Measurements from ENCODE around the gene PRKG2.
"Not testable (repeated sequence)": the region's sequence is repeated elsewhere in the genome, so short reads cannot be mapped to it uniquely, and the experiment has no call there.

Gene PRKG2

DNA sequence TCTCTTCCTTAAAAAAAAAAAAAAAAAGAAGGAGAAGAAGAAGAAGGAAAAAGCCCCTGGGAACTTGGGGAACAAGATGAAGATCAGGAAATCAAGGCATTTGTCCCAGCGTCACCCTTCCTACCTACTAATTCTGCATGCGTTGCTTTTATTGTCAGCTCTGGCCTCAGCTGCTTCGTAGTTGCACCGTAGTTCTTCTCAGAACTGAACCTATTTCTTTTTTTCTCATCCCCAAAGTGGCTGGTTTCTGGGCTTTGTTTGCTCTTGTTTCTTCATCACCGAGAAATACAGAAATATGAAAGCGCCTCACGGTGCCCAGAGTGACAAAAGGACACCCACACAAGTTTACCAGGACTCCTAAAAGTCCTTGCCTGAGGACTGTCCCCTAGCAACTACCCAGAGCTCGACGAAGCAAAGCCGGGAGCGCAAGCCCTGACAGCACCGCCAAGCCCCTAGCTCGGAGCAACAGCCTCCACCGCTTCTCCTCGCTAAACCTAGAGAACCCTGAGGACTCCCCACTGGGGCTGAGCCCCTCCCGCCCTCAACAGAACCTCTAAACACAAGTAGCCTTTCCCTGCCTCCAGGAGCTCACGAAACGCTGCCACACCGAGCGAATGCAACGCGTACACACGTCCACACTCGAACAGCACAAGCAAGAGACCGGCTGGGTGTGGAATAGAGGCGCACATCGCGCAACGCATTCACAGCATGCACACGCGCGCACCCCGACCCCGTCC, 710 bp downstream of the PRKG2 start:
- peak; percentile 20 for DNase-seq

DNA sequence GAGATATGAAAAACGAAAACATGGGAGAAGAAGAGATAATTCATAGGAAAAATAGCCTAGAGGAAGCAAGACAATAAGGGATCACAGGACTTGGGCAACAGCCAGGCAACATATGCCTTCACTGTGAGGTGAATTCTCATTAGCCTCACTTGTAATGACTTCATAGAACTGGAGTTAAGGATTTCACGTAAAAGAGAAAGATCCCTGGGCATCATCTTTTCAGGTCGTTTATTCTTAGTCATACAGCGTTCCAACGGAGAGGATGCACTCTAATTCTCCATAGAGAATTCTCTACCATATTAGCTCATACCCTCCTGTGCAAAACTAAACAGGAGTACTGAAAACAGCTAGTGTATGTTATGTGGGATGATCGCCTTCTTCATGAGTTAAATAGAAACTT, 1.4 kb downstream of the PRKG2 start:
- DNase-seq = no peak

DNA sequence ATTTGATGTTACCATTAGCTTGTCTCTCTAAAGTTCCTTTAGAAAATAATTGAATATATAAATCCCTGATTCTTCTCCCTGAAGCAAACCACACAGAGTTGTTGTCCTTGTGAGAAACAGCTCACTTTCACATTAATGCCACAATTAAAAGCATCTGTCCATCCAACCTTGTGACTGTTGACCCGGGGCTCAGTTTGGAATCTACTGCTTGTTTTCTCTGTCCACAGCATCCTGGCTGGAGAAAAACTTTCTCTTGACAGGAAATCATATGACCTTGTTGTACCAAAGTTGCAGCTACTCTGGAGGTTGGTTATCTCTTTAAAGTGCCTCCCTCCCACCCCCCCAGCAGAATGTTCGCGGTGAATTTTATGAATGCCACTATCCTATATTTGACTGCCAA, 3.1 kb downstream of the PRKG2 start:
- DNase-seq = no peak

DNA sequence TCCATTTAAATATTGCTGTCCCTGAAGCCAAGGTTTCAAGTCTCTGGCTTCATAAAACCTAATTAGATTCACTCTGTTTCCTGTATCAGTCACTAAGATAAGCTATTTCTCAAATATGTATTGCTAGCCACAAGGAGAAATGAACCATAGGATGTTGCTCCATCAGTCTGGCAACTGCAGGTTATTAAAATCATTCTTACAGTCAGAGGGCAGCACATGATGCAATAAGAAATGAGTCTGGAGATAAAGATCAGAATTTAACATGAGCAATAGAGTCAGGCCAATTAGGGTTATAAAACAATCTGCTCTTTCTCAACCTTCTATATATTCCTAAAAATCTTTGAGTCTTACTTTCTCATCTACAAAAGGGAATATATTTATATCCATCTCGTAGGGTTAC, 7.2 kb downstream of the PRKG2 start:
- no peak for DNase-seq

DNA sequence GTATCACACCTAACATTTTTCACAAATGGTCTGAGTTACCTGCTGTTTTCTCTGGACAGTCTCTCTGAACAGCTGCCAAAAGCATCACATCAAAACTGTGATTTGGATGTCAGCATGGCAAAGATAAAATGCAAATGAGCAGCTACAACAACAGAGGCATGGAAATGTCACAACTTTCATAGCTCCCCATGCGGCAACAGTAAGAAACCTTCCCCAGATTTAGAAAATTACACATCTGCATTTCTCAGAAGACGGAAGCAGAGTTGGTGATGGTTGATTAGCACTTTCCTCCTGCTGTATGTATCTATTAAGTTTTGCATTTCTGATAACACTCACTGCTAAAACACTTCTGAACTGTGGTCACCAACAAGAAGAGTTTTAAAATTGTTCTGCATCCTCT, 9.7 kb downstream of the PRKG2 start:
- no peak for DNase-seq

DNA sequence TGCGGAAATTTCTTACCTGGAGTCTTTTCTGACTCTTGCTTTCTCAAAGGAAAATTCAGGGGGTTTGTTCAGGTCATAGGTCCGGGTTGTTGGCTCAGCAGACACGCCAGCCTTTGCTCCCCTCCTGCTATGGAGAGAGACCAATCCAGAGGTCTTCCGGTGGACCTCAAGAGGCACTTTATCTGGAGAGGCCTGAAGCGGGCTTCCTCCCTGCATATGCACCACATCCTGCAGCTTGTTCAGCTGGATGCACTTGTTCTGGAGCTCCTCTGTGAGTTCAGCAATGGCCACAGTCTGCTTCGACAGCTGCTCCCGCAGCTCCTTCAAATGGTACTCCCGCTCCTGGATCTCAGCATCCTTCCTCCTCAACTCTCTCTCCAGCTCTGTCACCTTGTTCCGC, 10.5 kb downstream of the PRKG2 start:
- DNase-seq = no peak

DNA sequence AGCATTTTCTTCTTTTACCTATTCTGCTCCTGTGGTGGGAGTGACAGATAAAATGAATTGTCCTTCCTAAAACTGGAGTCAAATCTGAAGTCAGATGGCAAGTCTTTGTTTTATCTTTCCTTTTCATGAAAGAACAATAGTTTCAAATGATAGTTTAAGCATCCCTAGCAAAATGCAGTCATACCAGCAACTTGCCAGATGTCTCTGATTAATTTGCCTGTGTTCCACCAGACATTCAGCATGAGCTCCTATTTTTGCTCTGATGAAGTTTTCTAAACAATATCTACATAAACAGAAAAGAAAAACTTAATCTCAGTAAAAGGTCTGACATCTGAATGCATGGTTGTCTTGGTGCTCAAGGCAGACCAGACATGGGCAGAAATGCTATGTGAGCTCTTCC, 15.2 kb downstream of the PRKG2 start:
- no peak for DNase-seq

DNA sequence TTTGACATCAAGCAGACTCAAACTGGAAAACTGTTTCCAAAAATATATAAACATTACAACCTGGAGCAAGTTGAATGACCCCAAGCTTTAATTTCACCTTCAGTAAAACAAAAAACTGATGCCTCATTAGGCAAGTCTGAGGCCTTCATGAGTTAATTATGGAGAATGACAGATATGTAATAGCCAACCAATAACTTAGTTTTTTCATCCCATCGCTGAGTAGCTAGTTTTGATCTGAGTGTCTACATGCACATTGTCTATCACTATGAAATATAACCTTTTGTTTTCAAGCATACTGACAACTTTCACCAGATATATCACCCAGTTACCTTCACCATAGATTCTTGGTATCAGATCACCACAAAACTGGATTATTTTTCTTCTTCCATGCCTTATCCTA, 16.4 kb downstream of the PRKG2 start:
- DNase-seq = no peak

DNA sequence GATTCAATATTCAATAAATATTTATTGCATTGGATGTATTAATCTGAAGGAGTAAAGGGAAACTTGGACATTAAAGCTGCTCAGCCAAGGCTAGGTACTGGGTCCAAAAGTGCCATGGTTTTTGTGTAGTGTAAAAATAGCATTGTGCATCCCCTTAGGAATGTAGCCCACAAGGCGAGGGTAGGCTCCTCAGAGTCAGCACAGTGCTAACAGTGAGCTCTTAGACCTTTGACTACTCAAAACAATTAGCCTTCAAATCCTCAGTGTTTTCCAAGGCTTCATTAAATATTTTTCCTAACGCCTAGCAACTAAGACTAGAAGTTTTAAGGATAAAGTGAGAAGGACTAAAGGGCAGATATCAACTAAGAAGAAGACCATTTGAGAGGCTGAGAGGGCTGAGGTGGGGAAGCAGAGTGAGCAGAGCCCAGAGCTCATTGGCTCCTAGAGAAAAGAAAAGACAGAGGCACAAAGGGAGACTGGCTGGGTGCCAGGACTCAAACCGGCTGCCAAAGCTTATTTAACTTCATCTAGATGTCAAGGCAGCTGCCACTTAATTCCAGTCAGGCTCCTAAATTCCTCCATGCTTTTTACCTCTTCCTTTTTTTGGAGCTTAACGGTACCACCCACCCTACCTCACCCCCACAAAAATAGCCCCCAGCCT, 17.0 kb downstream of the PRKG2 start:
- no peak for DNase-seq

DNA sequence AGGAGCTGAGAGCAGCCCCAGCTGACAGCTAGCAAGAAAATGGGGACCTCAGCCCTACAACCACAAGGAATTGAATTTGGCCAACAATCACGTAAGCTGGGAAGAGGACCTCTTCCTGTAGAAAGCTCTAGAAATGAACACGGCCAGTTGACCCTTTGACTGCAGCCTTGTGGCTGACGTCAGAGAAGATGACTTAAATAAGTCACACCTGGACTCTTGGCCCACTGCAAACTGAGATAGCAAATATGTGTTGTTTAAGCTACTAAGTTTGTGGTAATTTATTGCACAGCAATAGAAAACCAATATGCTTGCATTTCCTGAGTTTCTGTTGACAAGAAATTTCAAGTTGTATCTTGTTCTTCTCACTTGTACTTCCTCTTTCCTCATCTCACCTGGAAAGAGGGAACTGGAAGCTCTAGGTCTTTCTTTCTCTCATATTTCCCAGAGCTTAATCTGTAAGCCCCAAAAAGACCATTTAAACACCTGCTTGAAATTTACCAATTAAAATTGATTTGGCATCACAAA, 18.8 kb downstream of the PRKG2 start:
- DNase-seq = no peak

DNA sequence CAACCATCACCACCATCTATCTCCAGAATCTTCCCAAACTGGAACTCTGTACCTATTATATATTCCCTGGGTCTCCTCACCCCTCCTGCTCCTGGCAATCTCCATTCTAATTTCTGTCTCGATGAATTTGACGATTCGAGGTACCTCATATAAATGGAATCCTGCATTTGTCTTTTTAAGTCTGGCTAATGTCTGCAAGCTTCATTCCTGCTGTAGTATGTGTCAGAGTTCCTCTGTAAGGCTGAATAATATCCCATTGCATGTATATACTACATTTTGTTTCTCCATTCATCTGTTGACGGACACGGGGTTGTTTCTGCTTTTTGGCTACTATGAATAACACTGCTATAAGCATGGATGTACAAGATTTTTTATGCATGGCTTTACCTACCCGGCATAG, 19.5 kb downstream of the PRKG2 start:
- no peak for DNase-seq

DNA sequence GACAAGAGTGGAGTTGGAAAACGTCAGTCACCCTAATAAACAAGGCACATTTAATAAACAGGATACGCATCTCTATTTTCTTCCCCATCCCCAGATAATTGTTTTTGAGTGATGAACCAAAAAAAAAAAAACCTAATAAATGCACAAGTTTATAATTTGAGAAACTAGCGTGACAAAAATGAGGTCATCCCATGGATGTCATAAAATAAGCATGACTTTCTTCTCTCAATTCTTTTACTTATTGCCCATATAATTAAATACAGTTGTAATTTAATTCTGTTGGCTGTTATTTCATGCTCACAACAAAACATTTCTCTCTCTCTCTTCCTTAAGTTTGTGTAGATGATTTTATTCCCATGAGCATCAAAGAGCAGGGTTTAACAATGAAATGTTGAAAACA, 20.7 kb downstream of the PRKG2 start:
- DNase-seq = no peak

DNA sequence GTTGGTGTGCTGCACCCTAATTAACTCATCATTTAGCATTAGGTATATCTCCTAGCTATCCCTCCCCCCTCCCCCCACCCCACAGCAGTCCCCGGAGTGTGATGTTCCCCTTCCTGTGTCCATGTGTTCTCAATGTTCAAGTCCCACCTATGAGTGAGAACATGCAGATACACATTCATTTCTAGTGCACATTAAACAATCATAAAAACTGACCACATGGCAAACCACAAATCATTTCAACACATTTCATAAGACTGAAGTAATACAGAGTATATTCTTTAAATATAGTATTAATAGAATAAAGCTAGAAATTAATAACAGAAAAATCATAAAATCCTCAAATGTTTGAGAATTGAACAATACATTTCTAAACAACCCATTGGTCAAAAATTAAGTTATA, 34.1 kb downstream of the PRKG2 start:
- DNase-seq = no peak

DNA sequence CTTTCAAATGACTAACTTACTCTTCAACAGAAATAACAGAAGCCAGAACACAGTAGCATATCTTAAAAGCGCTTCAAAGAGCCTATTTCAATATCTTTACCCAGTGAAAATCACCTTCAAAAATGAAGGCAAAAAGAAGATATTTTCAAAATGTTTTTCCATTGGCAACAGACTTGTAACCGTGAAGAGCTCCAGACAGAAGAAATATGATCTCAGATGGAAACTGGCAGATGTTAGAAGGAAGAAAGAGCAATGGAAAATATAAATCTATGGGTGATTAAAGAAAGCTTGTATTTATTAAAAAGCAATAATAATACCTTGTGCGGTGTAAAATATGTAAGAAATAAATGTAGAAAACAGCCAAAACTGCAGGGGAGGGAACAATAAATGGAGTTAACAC, 35.7 kb downstream of the PRKG2 start:
- DNase-seq = no peak

DNA sequence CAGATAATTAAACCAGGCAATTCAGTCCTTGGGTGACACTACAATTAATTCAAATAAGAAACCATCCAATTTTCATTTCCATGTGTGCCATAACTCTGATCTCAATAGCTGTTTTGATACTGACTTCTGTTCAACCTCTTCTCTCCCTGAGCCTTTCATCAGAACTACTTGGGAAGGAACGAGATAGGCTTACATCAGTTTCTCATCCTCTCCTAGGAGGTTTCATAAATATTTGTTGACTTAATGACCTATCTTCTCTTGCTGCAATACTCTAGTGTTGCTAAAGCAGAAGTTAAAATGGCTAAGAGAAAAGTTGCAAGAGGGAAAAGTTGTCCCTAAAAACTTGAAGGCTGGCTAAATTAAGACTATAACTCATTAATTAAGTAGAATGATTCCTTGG, 41.8 kb downstream of the PRKG2 start:
- no peak for DNase-seq

DNA sequence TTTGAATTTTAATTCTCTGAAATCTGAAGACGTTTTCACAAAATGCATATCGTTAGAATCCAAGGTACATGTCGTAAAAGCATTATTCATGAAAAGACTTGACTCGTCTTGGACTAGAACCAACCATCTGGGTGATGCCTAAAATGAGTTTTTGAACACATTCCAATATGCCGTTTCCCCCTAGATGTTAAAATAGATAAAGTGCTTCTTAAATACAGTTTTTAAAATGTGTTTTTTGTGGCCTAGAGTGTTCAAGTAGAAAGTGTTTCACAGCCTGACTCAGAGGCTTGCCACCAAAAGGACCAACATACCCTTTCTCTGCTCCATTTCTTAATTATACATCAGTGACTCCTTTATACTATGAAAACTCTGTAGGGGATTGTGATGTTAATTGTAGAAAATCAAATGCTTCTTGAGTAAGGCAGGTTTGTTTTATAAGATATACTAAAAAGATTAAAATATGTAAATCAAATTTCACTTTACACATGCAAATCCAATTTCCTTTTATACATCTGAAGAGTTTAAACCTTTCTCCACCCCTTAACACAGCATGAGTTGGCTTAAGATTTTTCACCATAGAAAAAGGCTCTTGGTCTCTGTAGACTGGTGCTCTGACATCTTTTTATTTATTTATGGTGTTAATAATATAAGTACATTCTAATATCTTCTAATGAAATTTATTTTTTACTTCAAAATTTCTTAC, 48.4 kb downstream of the PRKG2 start:
- no peak for DNase-seq

DNA sequence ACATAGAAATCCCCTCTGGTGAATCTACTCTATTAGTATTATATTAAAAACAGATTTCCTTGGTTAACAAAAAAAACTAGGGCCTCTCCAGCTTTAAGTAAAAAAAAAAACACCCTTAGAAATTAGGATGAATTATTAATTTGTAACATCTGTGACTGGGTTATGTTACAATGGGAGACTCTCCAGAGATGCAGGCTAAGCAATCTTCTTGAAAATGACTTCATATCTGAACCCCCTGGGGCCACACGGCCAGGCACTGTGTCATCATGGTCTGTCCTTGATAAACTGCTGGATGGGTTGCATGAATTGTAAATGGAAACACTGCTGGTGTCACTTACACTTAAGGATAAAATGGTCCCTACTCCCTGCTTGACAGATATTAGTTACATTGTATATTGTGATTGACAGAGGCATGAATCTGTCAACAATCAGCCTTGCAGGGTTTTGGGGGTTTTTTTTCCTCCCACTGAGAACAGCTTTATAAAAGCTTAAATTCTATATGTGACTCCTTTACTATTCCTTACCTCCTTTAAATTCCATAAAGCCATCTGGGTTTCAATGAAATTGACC, 49.1 kb downstream of the PRKG2 start:
- peak; percentile 31 for DNase-seq

DNA sequence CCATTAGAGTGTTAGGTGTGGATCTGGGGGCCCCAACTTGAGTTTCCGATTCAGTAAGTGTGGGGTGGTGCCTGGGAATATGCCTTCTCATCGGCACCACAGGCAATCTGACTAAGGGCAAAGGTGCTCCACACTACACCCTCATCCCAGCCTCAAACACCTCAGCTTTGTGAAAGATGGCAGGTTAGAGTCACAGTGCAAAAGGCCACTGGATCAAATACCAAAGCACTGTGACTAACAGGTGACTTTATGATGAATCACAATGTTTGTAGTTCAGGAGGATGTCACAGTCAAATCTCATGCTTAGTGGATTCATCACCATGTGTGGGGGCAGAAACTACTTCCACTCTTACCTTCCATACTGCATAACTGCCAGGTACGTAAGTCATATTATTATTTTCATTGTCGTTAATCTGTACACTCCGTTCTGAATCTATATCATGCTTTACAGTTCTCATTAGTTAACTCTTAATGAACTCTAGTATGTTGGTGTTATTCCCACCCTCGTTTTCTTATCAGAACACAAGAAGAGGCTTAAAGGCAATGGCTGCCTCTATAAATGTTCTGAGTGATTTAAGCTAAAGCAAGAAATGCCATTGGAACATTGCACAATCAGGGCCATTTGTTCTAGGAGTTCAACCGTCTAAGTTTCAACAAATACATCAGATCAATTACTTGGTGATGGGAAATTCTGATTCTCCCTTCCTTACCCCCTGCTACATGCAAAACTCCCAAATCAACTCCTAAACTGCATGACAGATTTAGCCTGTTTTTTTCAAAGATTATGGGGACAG, 50.2 kb downstream of the PRKG2 start:
- no peak for DNase-seq

DNA sequence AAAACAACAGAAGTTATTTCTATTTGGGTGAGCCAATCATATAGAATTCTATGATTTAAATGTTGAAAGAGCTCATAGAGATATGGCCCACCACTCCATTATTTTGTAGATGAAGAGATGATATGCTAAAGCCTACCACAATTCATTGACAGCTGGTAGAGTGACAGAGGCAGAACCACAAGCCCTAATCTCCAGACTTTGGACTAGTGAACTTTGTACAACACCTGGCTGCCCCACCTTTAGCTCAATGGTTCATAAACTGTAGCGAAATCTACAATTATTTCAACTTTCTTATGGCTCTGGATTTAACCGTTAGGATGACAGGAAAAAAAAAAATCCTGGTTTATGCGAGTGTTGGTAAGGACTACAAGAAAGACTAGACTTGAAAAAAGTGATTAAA, 50.9 kb downstream of the PRKG2 start:
- DNase-seq = no peak

DNA sequence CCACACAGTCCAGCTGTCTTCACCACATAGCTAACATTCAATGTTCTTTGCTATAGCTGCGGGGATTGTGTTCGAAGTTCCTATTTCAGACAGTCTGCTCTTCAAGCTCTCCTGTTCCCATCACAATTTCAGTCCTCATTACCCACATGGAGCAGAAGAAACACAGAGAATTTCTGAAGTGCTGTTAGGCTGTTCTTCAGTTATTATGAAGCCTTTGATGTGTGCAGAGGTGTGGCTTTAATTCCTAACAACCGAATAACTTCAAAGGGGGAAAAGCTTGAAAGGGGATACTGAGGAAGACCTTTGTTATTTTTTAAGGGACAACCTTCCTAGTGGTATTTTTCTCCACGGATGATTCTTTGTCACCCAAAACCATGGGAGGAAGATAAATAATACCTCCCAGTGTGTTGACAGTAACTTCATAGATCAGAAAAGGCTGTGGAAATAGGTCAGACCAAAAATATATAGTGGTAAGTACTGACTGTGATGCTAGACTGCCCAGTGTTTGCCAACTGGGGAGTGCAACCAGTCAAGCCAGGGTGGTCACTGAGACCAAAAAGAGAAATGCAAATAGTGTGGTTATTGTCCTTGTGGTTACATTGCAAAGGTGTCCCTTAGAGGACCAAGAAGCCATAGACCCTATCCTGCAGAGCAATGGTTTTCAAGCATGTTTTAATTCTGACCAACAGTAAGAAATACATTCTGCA, 52.1 kb downstream of the PRKG2 start:
- no peak for DNase-seq

DNA sequence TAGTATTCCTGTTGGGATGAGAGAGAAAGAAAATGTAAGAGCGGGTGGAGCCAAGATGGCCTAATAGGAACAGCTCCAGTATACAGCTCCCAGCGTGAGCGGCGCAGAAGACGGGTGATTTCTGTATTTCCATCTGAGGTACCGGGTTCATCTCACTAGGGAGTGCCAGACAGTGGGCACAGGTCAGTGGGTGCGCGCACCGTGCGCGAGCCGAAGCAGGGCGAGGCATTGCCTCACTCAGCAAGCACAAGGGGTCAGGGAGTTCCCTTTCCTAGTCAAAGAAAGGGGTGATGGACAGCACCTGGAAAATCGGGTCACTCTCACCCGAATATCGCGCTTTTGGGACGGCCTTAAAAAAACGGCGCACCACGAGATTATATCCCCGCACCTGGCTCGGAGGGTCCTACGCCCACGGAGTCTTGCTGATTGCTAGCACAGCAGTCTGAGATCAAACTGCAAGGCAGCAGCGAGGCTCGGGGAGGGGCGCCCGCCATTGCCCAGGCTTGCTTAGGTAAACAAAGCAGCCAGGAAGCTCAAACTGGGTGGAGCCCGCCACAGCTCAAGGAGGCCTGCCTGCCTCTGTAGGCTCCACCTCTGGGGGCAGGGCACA, 61.2 kb downstream of the PRKG2 start:
- not testable (repeated sequence) for DNase-seq

Measured in femur (tissue), 1 donor.